ENCODE data around the gene MAP1LC3B2. TPM values are rescaled to one million over a fixed set of nuclear protein-coding genes. Genes with fewer than 3 reads are reported as not detected.

The MAP1LC3B2 gene
- total and polyA plus RNA-seq, 10 of the 15 experiments (the other 5 are each of a cell fraction or from before 2014, with no cell fraction given): 0.23 to 2.7 (median 0.72) TPM; not detected in 3

DNA sequence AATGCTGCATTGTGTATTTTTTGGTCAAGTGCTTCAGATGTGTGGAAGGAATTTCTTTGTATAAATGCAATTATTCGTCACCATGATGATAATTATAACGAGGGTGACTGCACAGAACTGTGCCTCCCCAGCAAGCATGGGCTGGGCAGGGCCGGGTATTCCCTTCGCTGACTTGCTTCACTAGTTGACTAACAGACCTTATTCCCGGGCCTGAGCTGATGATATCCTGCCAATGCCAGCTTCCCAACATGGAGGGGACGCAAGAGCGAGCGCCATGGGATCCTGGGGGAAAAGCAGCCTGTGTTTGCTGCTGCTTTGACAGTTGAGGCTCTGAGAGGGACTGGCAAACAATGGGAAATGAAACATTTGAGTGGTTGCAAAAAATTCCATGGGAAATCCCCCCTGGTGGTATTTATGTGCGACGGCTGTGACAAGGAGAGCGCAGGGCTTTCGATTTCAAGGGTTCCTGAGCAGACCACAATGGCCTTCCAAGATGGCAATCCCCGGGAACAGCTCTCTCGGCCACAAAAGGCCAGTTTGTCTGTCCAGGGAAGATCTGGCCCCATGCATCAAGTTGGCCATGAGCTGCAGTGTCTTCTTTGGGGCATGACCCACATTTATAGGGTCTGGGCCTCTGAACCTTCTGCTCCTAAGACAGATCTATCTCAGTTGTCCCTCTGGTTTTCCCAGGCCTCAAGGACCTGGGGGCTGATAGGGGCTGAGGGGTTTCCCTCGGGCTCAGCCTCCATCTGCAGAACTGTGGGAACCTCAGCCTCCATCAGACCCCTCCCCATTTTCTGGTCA is 21.9 kb upstream of the MAP1LC3B2 start:
- H3K27me3 ChIP-seq (replicated peaks in 1 of 2; ENCODE audit: control insufficient read depth in 2 of 2, insufficient read depth in 2 of 2, low read length in 1 of 2): no peaks in the 10 kb centered on the region
- peak overlapping the region; percentile 81 for H3K27ac ChIP-seq (ENCODE audit: control insufficient read depth, insufficient read depth)
- no peak for DNase-seq (ENCODE audit: low read depth, low spot score)
- in situ Hi-C loops (cut with MboI): no loop called here
- peak overlapping the region; percentile 92 for H3K4me2 ChIP-seq (ENCODE audit: control insufficient read depth, insufficient read depth)
- H3K4me1 ChIP-seq (ENCODE audit: control insufficient read depth, insufficient read depth, low read length): peaks cover 34% of the 10 kb centered on the region
- H3K9ac ChIP-seq (ENCODE audit: control insufficient read depth, insufficient read depth, low read length): peak overlapping the region; percentile 32
- ChIA-PET RAD21 (ENCODE audit: unreplicated experiment) (interaction anchor here (0.8 to 5.6 kb wide), 2 partner anchors 23 to 138 kb away, joined by 3 to 64 read pairs; partner anchors contain the start of gene MAP1LC3B2), SMC1A (ENCODE audit: uncharacterized antibody, unreplicated experiment) (interaction anchor here (1.2 to 7.9 kb wide), 3 partner anchors 12 to 23 kb away, joined by 3 to 106 read pairs (median 16); partner anchors contain the start of gene MAP1LC3B2), CTCF (interaction anchor here (1.2 to 3.6 kb wide), 3 partner anchors 11 to 22 kb away, joined by 4 to 23 read pairs (median 5); partner anchors contain the start of gene MAP1LC3B2), POLR2A (interaction anchor here (0.7 to 5.9 kb wide), 2 partner anchors 23 to 69 kb away, joined by 3 to 47 read pairs; partner anchors contain the start of gene MAP1LC3B2)
- H4K20me1 ChIP-seq (ENCODE audit: control insufficient read depth, insufficient read depth): no peaks in the 10 kb centered on the region
- H3K79me2 ChIP-seq (ENCODE audit: control insufficient read depth, insufficient read depth, low read length): no peaks in the 10 kb centered on the region
- peak; percentile 52 for ATAC-seq
- FAIRE-seq: peak; percentile 76
- no peak overlapping the region for H2AFZ ChIP-seq (ENCODE audit: control insufficient read depth, low read depth, low read length)
- no peaks in the 10 kb centered on the region; the same call in 1 of the 3 replicates for H3K9me3 ChIP-seq (replicated peaks; ENCODE audit: control insufficient read depth, insufficient read depth, low read length)
- intact Hi-C loops (cut with micrococcal nuclease; ENCODE audit: unreplicated experiment): loop anchor here (1.0 to 2.0 kb wide), 2 partner anchors 22 to 261 kb away; partner anchors contain the start of genes MAP1LC3B2 and MED13L
- no TSS peak for BruUV-seq (replicated peaks)
- H3K4me3 ChIP-seq: peak overlapping the region; percentile 44; the same call in 1 of the 2 replicates
- WGBS (ENCODE audit: insufficient coverage, insufficient replicate concordance, low lambda C conversion rate, missing lambda C conversion rate): 1% methylated on average over 15 of the region's 15 CpGs
- no peaks in the 10 kb centered on the region for H3K36me3 ChIP-seq (ENCODE audit: control insufficient read depth in 2 of 2, insufficient read depth in 2 of 2, low read length in 1 of 2)
- TF ChIP-seq, protein P1, sequence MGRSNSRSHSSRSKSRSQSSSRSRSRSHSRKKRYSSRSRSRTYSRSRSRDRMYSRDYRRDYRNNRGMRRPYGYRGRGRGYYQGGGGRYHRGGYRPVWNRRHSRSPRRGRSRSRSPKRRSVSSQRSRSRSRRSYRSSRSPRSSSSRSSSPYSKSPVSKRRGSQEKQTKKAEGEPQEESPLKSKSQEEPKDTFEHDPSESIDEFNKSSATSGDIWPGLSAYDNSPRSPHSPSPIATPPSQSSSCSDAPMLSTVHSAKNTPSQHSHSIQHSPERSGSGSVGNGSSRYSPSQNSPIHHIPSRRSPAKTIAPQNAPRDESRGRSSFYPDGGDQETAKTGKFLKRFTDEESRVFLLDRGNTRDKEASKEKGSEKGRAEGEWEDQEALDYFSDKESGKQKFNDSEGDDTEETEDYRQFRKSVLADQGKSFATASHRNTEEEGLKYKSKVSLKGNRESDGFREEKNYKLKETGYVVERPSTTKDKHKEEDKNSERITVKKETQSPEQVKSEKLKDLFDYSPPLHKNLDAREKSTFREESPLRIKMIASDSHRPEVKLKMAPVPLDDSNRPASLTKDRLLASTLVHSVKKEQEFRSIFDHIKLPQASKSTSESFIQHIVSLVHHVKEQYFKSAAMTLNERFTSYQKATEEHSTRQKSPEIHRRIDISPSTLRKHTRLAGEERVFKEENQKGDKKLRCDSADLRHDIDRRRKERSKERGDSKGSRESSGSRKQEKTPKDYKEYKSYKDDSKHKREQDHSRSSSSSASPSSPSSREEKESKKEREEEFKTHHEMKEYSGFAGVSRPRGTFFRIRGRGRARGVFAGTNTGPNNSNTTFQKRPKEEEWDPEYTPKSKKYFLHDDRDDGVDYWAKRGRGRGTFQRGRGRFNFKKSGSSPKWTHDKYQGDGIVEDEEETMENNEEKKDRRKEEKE (IDR thresholded peaks at IDR 0.05): no peak
- peak; percentile 97 for TF ChIP-seq IKZF2 (IDR thresholded peaks at IDR 0.05)
- TF ChIP-seq BCL3 (IDR thresholded peaks at IDR 0.05; ENCODE audit: borderline replicate concordance, insufficient read depth, low read depth, low read length, poor library complexity, severe bottlenecking): peak; percentile 88
- no peak for TF ChIP-seq YBX1 (IDR thresholded peaks at IDR 0.05)
- TF ChIP-seq MYB (IDR thresholded peaks at IDR 0.05; ENCODE audit: borderline replicate concordance, low read depth, low read length): peak; percentile 88
- no peak for TF ChIP-seq RFX5 (IDR thresholded peaks at IDR 0.05; ENCODE audit: low read depth, low read length)
- no peak for TF ChIP-seq MEF2B (IDR thresholded peaks at IDR 0.05; ENCODE audit: partially characterized antibody, poor library complexity, severe bottlenecking)
- peak; percentile 89 for TF ChIP-seq GATAD2B (conservative IDR thresholded peaks at IDR 0.05; ENCODE audit: low read depth)
- TF ChIP-seq CBFB (IDR thresholded peaks at IDR 0.05; ENCODE audit: low read depth): peak; percentile 95
- TF ChIP-seq EP300 (IDR thresholded peaks at IDR 0.05; ENCODE audit: borderline replicate concordance in 1 of 2, control insufficient read depth in 1 of 2, low read depth in 2 of 2, low read length in 2 of 2): peak; percentile 71 to 82; a peak in 3 of 4 replicates
- TF ChIP-seq ATF2 (IDR thresholded peaks at IDR 0.05; ENCODE audit: low read length): peak; percentile 9; the same call in 1 of the 2 replicates
- TF ChIP-seq HDGF (IDR thresholded peaks at IDR 0.05): no peak
- 0 out of 2 replicates have a peak, but pooled peaks have one; percentile 37 for TF ChIP-seq NKRF (conservative IDR thresholded peaks at IDR 0.05)
